ENCODE data around the gene NKIRAS2.
"Not testable (repeated sequence)": the region's sequence is repeated elsewhere in the genome, so short reads cannot be mapped to it uniquely, and the experiment has no call there.

The NKIRAS2 gene

DNA sequence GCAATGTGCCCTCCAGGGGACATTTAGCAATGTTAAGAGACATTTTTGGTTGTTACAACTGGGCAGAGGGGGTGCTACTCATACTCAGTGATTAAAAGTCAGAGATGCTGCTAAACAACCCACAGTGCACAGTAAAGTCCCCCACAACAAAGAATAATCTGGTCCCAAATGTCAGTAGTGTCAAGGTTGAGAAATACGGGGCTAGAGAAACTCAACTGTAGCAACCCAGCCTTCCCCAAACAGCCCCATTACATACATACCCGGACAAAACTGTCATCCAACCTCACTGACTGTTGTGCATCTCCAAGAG is 23.1 kb upstream of the NKIRAS2 start:
- no peak for DNase-seq (ENCODE audit: extremely low read depth in 1 of 2, low read depth in 1 of 2)

- no peak for DNase-seq (ENCODE audit: extremely low read depth in 1 of 2, low read depth in 1 of 2)
These were observed 21.4 kb upstream of the NKIRAS2 start for GRCh38 chr17:41998497-41998896.

GRCh38 chr17:42000413-42001133 is 19.3 kb upstream of the NKIRAS2 start:
- DNase-seq (ENCODE audit: extremely low read depth in 1 of 2, low read depth in 1 of 2): no peak

DNA sequence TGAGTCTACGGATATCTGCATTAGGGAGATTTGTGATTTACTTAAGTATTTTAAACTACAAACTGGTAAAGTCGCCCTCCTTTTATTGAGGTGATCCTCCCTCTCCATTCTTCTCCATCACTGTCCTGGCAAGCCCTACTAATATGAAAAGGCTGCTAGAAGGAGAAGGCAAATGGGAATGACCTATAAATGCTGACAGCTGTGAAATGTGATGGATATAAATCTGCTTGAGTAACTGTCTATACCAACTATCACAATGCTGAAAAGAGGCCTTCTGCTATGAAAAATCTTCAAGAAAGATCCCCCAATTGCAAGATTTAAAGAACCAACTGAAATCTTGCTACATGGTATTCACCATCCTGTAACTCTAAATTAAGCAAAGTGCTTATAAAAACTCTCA is 18.2 kb upstream of the NKIRAS2 start:
- DNase-seq (ENCODE audit: extremely low read depth in 1 of 2, low read depth in 1 of 2): no peak

DNA sequence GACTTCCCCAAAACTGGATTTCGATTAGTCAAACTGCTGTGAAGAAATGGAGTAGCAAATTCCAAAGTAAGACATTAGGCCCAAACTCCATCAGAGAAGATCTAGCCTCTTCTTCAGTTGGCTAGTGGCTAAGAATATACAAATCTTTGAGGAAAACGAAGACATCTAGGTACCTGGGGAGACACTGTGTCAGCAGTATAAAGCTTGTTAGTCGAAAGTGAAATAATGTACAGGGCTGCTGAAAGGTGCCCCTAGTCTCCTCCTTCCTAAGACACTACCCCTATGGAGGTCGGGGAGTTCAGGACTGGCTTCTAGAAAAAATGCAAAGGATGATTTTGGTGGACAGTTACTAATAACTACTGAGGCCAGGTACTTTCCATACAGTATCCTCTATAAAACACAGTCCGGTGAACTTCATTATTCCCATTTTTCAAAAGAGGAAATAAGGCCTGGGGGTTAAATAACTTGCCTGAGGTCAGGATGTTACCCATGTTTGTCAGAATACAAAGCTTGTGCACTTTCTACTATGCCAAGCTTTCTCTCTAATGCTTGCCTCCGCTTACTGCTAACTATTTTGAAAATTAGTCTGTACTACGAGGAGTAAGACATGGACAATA is 17.6 kb upstream of the NKIRAS2 start:
- DNase-seq (ENCODE audit: extremely low read depth in 1 of 2, low read depth in 1 of 2): no peak

DNA sequence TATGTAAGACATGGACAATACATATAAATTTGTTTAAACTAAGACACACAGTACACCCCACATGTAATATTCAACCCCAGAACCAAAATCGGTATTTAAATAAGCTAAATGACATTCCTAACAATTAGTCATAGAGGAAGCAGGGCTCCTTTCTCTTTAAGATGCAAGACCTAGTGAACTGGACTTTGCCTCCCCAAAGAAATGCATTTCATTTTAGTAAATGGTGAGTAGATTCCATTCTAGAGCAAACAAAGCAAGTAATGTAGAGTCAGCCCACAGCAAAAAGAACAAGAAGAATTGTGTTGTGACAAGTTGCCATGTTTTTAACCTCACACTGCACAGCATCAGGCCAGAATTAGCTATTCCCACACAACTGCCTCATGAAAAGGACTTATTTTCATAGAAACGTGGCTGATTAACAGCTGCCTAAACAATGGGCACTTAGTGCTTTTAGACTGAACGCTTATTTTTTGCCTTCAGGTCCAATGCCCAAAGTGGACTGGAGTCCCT is 17.0 kb upstream of the NKIRAS2 start:
- DNase-seq (ENCODE audit: extremely low read depth in 1 of 2, low read depth in 1 of 2): no peak

- no peak for DNase-seq (ENCODE audit: extremely low read depth in 1 of 2, low read depth in 1 of 2)
These were observed 14.7 kb upstream of the NKIRAS2 start for GRCh38 chr17:42005166-42005565.

DNA sequence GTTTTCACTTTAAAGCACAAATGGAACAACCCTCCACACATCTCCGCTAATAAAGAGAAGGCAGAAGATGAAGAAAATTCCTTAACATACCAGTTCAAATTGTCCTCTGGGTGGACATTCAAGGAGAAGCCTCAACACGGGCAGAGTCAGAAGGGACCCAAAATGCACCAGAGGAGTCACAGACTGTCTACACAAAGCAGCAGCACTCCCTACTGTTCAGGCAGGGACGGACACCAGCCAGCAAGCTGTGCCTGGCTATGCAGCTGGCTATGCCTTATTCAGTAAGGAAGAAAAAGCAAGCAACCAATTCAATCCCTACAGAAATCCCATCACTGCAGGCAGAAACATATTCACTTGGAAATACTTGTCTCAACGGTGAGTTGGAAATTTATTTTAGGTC is 10.7 kb upstream of the NKIRAS2 start:
- no peak for DNase-seq (ENCODE audit: extremely low read depth in 1 of 2, low read depth in 1 of 2)

GRCh38 chr17:42010266-42010680 is 9.6 kb upstream of the NKIRAS2 start:
- DNase-seq (ENCODE audit: extremely low read depth in 1 of 2, low read depth in 1 of 2): not testable (repeated sequence)

DNA sequence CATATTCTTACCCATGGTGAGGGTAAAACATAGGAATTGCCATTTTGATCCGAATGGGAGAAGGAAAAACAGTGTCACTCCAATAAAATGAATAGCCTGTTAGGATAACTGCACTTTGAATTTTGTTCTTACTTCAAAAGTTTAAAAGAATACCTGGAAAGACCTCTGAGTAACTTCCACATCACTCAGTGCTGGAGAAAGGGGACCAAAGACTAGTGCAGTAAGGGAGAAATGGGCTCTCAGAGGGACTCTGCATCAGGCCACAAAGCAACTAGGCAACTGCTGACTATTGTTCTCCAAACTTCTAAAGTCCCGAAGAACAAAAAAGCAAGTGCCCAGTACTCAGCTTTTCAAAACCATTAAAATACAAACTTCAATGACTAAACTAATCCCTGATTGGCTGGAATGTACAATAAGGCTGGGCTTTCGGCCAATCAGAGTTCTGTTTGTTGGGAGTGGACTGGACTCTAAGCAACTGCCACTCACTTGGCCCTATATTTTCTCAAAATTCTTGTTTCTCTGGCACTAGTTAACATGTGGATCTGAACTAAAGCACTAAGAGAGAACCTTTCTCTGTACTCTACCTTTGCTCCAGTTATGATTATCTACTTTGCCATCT is 8.9 kb upstream of the NKIRAS2 start:
- DNase-seq (ENCODE audit: extremely low read depth in 1 of 2, low read depth in 1 of 2): no peak

DNA sequence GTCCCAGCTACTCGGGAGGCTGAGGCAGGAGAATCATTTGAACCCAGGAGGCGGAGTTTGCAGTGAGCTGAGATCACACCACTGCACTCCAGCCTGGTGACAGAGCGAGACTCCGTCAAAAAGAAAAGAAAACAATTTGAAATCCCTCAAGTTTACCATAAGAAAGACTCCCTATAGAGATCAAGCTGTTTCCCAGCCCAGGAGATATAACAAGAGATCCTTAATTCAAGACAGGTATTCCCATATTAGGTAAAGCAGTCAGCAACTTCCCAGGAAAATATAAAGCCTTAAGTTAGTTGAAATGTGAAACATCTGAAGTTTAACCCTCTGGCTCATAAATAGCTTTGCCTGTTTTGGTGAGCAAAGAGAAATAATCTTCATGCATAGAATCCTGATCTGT is 7.5 kb upstream of the NKIRAS2 start:
- not testable (repeated sequence) for DNase-seq (ENCODE audit: extremely low read depth in 1 of 2, low read depth in 1 of 2)

- not testable (repeated sequence) for DNase-seq (ENCODE audit: extremely low read depth in 1 of 2, low read depth in 1 of 2)
These were observed 6.2 kb upstream of the NKIRAS2 start for GRCh38 chr17:42013740-42014139.

DNA sequence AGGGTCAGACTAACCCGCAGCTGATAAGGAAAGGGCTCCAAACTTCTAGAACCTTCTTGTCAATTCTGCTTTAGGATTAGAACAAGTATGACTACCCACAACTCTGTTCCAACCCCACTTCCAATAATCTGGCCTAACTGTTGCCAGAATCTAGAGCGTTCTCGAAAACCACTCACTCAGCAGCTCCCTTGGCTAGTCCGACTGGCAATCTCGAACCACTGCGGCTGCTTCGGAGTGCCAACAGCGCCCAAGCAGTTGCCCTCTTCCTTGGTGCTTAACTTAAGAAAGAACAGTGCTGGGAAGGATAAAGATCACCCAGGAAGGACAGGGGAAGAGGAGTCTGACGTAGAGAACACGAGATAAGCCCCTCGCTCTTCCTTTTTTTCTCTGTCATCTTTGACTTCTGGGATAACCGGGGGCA is 3.5 kb upstream of the NKIRAS2 start:
- no peak for DNase-seq (ENCODE audit: extremely low read depth in 1 of 2, low read depth in 1 of 2)

- DNase-seq (ENCODE audit: extremely low read depth in 1 of 2, low read depth in 1 of 2): peak; percentile 68 to 79
These were observed 2.7 kb upstream of the NKIRAS2 start, which contains the start of gene DNAJC7 for GRCh38 chr17:42016941-42017865. TSS of gene DNAJC7 (minus strand) at chr17:42017439. CDS start at chr17:42017416, 23 bp downstream.

DNA sequence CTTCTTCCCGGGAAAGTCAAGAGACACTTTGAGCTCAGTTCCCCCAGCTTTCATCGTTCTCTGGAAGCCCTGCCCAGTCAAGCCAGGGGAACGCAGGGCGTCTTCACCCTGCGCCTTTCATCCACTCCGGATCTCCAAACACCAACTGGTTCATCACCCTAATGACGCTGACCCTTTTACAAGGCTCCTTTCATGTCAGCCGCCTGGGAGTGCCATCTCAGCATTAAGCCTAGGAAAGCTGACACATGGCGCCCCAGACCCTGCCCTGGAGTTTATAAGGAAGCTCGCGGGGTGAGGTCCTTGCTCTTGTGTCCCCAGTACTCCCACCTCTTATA is 2.1 kb upstream of the NKIRAS2 start:
- no peak for DNase-seq (ENCODE audit: extremely low read depth in 1 of 2, low read depth in 1 of 2)

DNA sequence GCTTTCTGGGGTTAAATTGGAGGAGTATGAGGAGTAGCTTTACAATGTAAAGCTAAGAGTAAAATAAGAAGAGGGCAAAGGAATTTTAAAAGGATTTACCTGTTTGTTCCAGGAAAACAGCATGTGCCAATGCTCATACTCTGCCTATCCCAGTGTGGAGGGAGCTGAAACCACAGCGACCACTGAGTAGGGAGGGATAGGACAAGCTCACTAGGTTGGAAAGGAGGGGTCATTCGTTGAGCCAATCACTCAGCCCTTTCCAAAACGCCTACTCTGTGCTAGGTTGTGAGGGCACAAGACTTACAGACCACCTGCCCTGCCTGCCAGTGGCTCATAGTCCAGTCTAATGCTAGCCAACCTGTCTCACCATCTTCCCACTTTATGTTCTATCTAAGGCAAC is 1.6 kb upstream of the NKIRAS2 start:
- no peak for DNase-seq (ENCODE audit: extremely low read depth in 1 of 2, low read depth in 1 of 2)

DNA sequence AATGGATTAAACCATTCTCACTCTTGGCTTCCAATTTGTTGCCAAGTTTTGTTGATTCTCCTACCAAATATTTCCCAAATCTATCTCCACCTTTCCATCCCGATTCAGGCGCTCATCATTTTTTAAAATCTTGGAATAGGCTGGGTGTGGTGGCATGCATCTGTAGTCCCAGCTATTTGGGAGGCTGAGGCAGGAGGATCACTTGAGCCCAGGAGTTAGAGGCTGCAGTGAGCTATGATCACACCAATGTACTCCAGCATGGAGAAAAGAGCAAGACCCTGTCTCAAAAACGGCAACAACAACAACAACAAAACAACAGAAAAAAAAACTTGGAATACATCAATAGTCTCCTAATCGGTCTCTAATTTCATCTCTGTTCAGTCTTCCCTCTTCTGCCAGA is 902 bp upstream of the NKIRAS2 start:
- no peak for DNase-seq (ENCODE audit: extremely low read depth in 1 of 2, low read depth in 1 of 2)

DNA sequence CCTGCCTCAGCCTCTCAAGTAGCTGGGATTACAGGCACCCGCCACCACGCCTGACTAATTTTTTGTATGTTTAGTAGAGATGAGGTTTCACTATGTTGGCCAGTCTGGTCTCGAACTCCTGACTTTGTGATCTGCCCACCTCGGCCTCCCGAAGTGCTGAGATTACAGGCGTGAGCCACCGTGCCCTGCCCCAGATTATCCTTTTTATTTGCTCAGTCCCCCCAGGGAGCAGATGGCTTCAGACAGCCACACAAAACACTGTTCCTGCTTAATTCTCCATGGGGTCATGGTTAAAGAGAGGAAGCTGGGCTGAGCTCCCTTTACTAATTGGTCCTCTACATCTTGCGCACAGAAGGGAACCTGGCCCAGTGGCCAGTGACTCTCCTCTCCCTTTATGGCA is 955 bp downstream of the NKIRAS2 start:
- DNase-seq (ENCODE audit: extremely low read depth in 1 of 2, low read depth in 1 of 2): not testable (repeated sequence)

DNA sequence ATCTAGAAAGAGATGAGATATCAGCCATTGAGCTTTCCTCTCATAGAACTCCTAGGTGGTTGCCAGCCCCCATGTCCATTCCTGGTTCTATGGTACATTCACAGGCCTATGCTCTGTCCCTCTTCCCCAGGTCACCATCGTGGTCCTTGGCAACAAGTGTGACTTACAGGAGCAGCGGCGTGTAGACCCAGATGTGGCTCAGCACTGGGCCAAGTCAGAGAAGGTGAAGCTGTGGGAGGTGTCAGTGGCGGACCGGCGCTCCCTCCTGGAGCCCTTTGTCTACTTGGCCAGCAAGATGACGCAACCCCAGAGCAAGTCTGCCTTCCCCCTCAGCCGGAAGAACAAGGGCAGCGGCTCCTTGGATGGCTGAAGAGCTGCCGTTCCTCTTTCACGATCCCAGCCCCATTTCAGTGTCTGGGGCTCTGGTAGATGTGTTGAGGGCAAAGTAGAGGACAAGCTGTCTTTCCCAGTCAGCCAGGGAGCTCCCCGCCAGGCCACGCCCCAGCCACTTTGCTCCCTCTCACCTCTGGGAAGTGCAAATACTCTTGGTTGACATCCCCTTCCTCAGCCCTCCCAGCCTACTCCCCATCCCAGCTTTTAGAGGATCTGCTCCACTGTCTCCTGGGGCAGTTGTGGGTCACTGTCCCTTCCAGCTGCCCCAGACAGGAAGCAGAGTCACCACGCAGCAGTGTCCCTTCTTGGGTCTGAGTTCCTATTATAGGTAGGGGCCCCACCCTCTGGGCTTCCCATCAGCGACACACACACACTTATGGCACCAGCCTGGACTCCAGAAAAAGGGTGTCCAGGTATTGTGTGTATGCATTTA is 3.8 kb downstream of the NKIRAS2 start:
- no peak for DNase-seq (ENCODE audit: extremely low read depth in 1 of 2, low read depth in 1 of 2)

DNA sequence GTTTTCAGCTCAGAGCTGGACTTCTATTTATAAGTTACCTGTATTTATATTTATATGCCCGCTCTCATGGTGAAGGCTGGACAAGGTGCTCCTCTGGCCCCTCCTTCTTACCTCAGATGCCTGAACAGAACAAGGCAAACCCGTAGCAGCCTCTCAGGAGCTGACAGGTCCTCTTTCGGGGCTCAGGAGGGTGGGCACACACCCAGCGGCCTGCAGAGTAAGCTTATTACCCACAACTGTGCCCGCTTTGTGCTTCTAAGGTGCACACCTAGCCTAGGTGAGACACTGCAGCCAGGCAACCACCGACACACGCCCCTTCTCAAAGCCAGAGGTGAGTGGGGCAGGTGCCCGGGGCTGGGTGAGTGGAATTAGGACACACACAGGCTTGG is 5.3 kb downstream of the NKIRAS2 start:
- DNase-seq (ENCODE audit: extremely low read depth in 1 of 2, low read depth in 1 of 2): no peak

Data from activated CD8-positive, alpha-beta memory T cell treated with anti-CD3 and anti-CD28 coated beads for 1 hour (primary cell).